HG03280 (cell line): ENCODE measurements around the gene PHF19.

Experiments used
- ATAC-seq: cut with Tn5 transposase; IDR thresholded peaks from one replicate; pipeline ENCODE4 v1.9.1; 2021; ENCODE audit warnings: mild to moderate bottlenecking, moderate library complexity; ENCODE audit not compliant: unreplicated experiment

Gene PHF19

GRCh38 chr9:120820095-120820494, 56.9 kb downstream of the PHF19 start:
- ATAC-seq = no peak

- no peak for ATAC-seq
These were observed 58.4 kb downstream of the PHF19 start for GRCh38 chr9:120818595-120818994.

GRCh38 chr9:120815075-120815474, 61.9 kb downstream of the PHF19 start:
- no peak for ATAC-seq

- ATAC-seq = no peak
These were observed 68.1 kb downstream of the PHF19 start for GRCh38 chr9:120808931-120809330.

GRCh38 chr9:120807607-120808379, 69.2 kb downstream of the PHF19 start:
- no peak for ATAC-seq
